Hematopoietic multipotent progenitor cell treated with erythropoietin and hydrocortisone succinate and interleukin-3 and kit ligand, for 17 days (in vitro differentiated cells): ENCODE data around the gene EPHB1.
"Not testable (repeated sequence)": the region's sequence is repeated elsewhere in the genome, so short reads cannot be mapped to it uniquely, and the experiment has no call there.

Experiments used
- DNase-seq: peaks from one replicate; pipeline ENCODE4 v3.0.0-alpha.2; 2015; ENCODE audit warnings: low spot score

EPHB1 gene

DNA sequence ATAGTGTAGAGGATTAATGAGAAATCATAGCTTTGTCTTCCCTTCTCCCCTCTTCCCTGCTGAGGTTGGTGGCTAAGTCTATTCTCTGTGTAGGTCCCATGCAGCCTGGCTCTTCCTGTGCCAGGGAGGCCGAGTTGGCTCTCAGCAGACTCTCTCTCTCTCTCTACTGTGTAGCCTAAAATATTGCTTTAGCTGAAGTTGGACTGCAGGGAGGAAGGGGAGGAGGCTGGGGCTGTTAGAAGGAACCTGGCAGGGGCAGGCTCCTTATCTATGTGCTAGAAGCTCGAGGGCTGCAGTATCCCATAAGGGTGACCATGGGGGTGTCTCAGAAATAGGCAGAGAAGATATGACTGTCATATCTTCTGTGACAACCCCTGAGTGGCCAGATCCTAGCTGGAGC lies 160.8 kb downstream of the EPHB1 start:
- DNase-seq, result no peak

DNA sequence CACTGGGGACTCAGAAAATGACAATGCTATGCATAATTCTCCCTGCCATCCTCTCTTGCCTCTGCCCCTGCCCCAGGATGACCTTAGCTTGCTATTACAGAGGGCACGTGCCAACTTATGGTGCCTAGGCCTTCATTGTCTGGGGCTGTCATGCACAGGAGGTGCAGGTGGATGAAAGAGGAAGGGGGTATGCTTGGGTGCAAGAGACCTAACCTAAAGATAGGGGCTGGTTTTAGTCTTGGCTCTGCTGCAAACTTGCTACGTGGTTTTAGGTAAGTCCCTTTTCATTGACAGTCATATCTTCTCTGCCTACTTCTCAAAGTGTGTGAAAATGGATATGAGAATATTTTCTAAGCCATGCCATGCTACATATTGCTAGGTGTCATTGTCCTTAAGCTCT lies 161.3 kb downstream of the EPHB1 start:
- DNase-seq, result no peak

DNA sequence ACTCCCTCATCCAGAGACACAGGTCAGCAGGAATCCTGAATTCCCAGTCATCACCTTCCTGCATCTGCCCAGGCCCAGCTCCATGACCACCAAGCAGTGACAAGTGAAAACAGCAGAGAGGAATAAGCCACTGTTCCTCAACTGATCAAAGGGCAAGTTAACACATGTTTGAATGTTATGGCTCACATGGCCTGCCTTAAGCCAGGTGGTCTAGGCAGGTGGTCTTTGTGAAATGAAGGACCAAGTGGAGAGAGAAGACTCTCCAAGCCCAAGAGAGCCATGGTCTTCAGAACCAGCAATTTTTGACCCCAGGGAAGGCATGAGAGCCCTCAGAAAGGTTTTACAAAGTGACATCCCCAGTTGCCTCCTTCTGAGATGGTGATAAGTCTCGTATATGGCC lies 161.8 kb downstream of the EPHB1 start:
- DNase-seq, result no peak

DNA sequence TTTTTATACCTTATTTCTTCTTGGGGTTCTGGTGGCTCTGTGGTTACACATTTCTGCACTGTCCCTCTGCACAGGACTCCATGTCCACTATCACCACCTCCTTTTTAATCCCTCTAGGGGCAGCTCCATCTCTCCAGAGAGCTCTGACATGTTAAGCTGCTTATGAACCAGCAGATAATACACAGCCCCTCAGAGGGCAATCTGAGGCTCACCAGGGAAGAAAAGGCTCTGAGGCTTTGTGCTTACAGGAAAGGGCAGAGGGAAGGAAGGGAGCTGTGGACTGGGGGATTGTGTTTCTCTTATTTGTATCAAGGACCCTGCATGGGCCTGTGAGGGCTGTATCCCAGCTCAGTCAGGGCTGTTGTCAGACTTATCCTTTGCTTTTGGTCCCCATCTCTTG lies 164.5 kb downstream of the EPHB1 start:
- no peak for DNase-seq

DNA sequence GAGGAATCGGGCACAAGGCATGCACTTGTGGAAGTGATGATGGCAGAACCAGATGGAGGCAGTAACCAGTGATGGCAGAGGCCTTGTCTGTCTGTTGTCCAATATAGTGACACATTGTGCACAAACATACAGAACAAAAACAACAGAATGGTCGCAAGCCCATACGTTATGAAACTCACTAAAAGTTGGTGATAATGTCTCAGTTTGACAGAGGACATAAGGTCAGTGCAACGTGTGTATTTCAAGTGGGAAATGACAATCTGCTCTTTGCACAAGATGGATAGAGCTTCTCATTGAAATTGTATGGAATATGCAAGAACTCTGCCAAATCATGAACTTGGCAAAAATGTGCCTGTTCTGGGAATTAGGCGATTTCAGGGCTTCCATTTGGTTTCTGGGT lies 169.2 kb downstream of the EPHB1 start:
- no peak for DNase-seq

DNA sequence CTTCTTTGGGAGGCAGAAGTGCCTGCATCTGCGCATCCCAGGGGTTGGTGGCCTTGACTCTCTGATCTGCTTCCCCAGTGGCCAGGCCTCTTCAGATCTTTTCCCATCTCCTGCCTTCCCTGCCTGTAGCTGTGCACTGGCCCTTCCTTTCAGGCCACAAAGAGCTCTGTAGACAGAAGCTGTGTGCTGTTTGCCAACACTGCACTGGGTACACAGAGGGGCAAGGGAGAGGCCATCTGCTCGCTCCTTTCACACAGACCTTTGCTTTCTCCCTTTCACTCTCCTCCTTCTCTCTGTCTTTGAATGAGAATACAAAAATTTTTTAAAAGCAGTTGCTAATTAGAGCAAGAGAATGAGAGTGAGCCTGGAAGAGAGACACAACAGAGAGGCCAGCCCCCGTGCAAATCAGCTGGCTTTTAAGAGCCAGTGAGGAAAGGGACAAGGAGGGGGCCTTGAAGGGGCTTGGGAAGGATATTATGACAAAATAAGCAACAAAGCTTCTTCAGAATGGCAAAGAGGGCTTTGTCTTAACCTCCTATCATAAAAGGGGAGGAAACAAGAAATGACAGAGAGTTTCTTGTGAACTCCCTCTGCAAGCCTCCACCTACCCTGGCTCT lies 170.9 kb downstream of the EPHB1 start:
- DNase-seq, result no peak

DNA sequence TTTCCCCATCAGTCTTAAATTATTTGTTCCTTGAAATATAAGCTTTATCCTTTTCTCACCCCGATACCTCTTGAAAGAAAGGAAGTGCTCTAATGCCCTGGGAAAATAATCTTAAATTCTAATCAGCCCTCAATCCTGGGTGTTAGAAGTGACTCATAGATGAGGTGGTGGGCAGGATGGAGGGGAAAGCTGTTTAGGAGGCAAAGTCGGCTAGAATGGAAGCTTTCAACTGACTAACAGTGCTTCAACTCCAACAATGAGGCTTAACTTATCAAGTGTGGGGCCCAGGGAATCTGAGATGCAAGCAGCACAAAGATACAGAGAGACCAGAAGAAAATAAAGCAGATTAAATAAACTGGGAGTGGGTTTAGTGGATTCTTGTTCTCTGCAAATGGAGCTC lies 175.8 kb downstream of the EPHB1 start:
- no peak for DNase-seq

DNA sequence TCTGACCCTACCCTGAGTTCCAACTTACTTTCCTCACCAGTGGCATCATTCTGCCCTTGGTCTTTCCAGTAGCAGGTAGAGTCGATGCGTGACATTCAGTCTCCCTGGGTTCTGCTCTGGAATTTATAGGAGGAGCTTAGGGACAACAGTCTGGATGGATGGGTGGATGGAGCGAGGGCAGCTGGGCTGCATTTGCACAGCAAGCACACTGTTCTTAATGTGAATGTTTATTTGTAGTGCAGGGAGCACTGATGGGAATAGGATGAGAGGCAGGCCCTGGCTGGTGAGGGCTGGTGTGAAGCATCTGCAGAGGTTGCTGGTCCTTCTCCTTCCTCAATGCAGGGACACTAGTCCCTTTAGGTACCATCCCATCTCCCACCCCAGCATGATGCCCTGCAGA lies 176.2 kb downstream of the EPHB1 start:
- DNase-seq, result no peak

DNA sequence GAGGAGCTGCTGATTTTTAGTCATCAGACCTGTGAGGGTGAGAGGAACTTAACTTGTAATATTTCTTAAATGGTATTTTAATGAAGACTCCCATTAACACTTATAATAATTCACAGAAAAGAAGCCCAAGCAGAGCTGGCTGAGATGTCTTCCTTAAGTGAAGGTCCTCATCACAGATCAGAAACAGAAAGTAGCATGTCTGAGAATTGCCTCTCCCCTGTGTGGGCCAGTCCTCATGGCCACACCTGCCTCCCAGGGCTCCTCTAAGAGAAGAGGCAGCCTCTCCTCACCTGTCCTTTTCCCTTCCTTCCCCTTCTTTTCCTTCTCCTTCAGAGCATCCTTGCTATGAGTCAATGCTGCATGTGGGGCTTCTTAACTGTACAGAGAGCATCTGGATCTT lies 176.8 kb downstream of the EPHB1 start:
- DNase-seq, result not testable (repeated sequence)

DNA sequence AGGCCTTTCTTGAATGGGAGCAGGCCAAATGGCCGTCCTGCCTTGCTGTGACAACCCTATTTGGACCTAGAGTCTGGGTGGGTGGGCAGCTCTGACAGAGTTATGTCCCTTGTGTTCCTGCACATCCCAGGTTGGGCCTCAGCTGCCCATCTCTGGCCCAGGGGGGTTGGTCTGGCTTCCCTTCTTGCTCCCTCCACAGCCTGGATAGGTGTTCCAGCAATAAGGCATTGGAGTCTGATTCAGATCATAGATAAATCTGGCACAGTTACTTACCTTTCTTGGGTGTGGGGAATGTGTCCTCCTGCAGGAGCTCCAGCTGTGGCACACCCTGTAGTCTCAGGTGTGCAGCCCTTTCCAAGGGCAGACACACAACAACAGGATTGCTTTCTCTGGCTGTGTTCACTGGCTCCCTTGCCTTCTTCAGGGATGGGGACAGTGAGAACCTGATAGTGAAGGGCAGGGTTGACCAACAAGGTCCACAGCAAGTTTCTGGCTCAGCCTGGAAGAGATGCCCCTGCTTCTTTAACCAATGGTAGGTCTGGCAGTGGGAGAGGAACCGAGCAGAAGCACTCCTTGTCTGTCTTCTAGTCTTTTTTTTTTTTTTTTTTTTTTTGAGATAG lies 177.9 kb downstream of the EPHB1 start:
- DNase-seq, result no peak

DNA sequence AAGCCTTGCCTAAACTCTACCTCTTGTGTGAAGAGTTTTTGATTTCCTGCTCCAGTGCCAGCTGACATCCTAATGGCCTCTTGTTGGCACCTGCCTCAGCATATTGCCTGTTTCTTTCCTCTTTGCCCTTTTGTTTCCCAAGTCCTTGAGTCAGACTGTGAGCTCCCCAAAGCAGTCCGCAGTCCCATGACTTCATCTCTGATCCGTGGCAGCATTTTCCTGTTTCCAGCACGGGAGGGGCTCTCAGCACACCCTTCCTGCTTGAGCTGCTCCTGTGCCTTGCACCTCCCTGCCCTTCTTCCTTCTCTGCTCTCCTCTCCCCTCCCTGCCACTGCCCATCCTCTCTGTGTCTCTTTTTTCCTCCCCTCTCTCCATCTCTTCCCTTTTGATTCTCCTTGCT lies 179.6 kb downstream of the EPHB1 start:
- no peak for DNase-seq

DNA sequence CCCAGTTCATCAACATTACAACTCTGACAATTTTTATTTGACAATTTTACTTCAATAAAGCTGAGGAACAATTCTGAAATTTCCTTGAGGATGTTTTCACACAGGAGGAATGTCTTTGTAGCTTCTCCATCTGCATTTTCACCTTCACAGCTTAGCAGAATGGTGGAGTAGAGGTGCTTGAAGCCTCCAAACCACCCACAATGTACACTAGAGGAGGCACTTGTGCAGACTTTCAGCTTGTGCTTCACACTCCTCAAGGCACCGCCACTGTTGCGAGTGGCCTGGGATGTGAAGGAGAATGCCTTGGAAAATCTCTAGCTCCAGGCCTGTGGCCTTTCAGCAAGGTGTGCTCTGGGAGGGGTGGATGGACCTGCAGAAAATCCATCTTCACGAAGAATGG lies 181.9 kb downstream of the EPHB1 start:
- no peak for DNase-seq

DNA sequence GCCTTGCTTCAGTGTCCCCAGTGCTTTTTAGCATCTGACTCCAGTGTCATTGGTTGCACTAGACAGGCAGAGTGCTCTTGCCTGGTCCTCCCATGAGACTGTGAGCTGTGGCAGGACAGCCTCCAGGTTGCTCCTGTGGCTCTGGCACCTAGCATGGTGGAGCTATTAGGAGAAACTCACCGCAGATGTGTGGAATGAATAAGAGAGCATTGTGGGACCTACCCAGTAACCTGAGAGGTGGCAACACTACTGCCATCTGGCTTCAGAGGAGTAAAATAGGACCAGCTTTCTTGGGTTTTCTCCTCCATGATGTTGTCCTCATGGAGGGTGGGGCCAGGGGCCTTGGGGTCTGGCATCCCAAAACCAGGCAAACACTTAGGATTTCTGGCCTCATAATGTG lies 183.6 kb downstream of the EPHB1 start:
- DNase-seq, result no peak

DNA sequence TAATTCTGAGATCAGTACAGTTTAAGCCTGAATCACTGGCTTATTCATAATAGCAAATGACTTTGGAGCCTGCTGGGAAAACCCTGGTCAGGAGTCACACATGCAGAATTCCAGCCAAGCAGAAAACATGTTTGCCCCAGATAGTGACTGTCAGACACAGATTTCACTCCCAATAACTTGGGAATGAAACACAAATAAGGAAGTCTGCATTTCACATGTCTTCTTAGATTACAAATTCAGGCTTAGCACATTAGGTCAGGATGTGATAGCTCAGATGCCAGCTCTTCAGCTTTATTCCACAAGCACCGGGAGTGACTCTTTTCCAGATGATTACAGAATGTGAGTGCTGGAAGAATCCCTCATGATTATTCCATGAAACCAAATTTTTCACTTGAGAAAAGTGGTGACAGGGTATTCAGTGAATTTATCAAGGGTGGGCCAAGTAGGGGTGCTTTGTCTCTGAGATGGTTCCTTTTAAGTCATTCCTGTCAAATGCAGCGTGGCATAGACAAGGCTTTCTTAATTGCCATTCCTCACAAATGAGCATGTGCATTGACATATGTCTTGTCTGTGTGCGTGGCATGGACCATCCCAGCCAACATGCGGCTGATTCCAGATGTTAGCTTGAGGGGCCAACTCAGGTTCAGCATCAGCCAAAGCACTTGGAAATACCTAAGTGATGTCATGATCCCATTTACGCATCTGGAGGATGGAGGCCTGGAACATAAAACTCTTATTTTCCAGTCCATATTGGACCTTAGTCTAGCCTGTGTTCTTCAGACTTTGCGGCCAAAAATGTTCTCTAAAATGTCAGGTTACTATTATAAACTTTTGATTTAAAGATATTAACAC lies 191.0 kb downstream of the EPHB1 start:
- DNase-seq, result no peak

DNA sequence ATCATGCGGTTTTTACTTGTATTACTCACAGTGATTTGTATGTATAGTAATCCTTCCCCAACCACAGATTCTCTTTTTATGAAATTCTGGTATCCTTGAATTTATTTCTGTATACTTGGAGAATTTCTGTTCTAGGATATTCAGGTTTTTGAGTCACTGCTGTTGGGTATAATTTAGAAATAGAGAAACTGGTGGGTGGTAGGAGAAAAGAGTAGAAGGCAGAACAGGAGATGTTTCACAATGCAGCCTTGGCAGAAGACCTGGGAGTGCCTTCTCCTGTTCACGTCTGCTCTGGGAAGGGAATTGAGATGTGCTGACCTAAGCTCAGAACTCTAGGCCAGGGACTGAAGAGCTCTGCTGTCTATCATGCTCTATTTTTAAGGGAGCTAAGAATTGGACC lies 193.6 kb downstream of the EPHB1 start:
- no peak for DNase-seq

DNA sequence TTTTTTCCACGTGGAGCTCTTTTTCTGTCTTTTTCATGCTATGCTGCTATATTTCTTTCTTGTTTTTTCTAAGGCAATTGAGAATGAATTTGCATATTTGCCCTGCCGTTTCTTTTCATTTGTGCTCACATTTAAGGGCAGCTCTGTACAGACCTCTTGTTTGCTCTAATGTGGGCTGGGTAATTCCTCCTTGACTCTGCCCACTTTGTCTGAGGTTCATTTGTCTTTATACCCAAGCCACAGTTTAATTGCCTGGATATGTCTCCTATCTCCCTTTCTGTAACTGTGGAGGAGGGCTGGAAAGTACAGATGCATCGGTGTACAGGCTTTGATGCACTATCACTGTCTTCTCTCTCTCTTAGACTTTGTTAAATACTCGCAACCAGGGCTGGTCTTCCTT lies 195.9 kb downstream of the EPHB1 start:
- no peak for DNase-seq

DNA sequence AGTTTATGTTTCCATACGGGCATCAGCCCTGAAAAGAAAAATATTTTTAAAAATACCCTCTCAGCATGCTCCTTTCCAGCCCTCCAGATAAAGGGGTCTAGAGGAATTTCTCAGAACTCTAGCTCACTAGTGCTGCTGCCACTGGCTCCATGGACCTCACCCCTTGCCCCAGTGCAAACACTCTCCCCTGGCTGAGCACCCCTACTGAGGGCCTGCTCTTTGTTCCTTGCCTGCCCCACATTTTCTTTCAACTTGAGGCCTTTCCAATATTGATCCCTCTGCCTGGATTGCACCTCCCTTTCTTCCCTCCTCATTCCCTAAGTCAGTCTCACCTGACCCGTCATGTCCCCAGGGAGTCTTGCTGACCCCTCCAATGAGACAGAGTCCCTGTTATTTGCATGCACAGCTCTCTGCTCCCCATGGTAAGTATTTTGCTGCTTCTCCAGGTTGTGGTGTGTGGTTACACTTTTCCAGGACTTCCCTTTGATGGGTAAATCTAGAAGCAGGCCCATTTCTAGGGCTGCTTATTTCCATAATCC lies 196.5 kb downstream of the EPHB1 start:
- no peak for DNase-seq

DNA sequence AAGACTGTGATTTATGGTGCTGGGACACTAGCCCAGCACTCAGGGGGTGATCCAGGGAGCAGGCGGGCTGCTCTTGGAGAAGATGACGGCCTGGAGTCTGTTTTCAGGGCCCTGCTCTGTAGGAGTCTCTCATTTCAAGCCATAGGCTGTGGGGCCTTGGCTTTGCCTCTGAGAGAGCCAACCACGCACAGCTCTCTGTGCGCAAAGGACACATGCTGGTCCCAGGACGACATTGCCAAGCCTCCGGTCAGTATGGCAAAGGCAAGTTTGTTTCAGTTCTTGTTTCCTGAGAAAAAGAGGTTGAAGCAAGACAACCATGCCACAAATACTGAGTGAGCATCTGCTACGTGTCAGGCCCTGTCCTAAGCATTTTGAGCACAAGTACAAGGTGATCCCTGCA lies 197.1 kb downstream of the EPHB1 start:
- no peak for DNase-seq

DNA sequence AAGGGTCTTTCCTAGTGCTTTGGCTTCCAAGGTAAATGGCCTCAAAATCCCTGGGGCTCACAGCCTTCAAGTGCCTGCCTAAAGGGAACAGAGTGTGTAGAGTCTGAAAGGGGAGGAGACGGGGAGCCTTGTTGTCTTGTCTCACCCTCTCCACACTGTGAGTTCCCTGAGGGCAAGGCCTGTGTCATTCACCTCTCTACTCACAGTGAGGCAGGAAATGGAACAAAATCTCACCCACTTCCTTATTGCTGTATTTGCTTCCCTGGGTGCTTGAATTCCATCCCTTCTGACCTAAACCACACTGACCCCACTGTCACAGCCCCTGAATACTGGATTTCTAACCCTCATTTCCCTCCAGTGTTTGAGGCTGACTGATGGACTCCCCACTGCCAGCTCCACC lies 197.5 kb downstream of the EPHB1 start:
- DNase-seq, result no peak

DNA sequence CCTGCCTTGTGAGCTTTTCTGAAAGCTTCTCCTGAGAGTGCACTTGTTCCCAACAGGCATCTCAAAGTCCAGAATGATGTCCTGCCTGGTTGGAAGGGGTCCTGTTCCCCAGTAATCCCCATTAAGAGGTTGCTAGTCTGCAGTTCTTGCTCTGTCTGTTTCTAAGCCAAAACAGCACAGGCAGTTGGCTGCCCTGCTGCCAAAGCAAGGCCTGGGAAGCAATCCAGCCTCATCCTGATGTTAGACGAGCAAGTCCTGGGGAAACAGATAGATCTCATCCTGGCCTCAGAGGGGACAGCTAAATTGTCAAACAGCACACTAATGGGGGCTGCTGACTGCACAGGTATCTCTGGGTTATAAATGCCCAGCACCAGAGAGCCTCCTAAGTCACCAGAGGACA lies 198.0 kb downstream of the EPHB1 start:
- no peak for DNase-seq

DNA sequence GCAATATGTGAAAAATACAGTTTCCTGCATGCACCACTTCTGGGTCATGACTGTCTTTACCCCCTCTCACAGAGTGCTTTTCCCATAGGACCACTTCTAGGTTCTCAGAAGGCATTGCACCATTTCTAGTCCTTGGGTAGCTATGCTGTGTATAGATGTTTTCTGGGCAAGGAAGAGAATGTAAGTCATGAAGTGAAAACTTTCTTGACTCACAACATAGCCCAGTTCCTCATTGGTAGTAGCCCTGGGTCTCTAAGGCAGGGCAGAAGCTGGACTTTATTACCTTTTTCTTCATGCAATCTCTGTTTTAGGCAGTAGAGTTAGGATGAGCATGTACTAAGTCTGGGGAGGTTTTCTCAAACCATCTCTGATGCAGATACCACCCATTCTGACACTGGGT lies 203.1 kb downstream of the EPHB1 start:
- DNase-seq, result no peak

DNA sequence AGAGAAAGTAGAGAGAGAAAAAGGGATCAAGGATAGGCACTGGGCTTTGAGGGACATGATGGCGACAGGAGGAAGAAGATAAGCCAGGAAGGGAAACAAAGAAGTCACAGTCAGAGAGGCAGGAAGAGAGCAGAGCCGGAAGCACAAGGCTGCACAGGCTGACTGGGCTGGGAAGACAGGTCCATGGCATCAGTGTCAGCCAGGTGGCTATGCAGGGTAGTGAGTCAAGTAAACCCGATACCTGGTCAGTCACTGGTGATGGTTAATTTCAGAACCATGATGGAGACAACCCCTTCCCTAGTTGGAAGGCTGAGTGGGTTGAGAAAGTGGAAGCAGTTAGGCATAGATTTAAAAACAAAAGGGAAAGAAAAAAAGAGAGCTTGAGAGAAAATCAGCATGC lies 203.8 kb downstream of the EPHB1 start:
- DNase-seq, result no peak

DNA sequence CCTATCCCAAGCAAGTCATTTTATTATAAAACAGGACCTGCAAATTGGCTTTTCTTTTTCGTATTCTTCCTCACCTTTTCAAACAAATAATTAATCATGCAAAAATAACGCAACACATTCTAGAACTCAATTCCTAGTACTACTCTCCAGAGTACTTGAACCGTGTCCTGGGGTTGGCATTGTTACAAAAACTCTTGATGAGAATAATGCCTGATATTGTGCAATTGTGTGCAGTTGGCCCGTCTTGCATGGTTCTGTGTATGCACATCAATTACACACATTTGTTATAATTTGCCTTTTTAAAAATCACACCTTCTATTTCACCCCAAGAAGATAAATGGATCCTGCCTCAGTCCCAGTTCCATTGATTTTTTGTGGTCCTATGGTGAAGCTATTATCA lies 205.4 kb downstream of the EPHB1 start:
- DNase-seq, result no peak
